Epithelial cell of esophagus (primary cell): Measurements from ENCODE around the gene RNF175.

Experiments used
- DNase-seq: peaks from one replicate; pipeline ENCODE4 v3.0.0; 2010; ENCODE audit warnings: low read depth
- H3K4me3 ChIP-seq: 2 replicates; pipeline ENCODE4 v1.5.1; 2011; ENCODE audit warnings: mild to moderate bottlenecking, low read length, control low read depth
- CTCF ChIP-seq: IDR thresholded peaks from 2 replicates; pipeline ENCODE4 v1.5.1; 2011; ENCODE audit warnings: low read depth, mild to moderate bottlenecking, low read length, control low read depth, inconsistent platforms; ENCODE audit not compliant: insufficient read depth; ENCODE audit errors: missing control alignments

Gene RNF175

DNA sequence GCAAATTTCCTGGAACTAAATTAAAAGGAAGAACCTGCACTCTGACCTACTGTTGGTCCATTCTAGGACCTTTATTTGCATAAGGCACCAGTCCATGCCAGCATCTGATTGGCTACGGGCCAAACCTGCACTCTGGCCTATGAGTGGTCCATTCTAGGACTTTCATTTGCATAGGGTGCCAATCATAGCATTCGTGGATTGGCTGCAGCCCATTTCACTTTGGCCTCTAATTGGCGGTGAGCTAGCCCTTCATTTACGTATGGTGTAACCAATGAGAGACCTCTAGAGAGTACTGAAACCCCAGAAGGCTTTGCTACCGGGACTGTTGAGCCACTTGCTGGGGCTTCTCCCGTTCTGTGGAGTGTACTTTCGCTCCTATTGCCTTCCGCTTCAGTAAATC lies 6.1 kb upstream of the RNF175 start:
- DNase-seq: no peak
- no peak for TF ChIP-seq CTCF
- no peak overlapping the region for H3K4me3 ChIP-seq

- TF ChIP-seq CTCF: no peak
- DNase-seq: no peak
- no peak overlapping the region for H3K4me3 ChIP-seq
These were observed 5.0 kb upstream of the RNF175 start for GRCh38 chr4:153764601-153765368.

- no peak overlapping the region for H3K4me3 ChIP-seq
- DNase-seq: peak; percentile 21
- TF ChIP-seq CTCF: peak; percentile 35
These were observed 3.6 kb upstream of the RNF175 start for GRCh38 chr4:153763404-153763803.

DNA sequence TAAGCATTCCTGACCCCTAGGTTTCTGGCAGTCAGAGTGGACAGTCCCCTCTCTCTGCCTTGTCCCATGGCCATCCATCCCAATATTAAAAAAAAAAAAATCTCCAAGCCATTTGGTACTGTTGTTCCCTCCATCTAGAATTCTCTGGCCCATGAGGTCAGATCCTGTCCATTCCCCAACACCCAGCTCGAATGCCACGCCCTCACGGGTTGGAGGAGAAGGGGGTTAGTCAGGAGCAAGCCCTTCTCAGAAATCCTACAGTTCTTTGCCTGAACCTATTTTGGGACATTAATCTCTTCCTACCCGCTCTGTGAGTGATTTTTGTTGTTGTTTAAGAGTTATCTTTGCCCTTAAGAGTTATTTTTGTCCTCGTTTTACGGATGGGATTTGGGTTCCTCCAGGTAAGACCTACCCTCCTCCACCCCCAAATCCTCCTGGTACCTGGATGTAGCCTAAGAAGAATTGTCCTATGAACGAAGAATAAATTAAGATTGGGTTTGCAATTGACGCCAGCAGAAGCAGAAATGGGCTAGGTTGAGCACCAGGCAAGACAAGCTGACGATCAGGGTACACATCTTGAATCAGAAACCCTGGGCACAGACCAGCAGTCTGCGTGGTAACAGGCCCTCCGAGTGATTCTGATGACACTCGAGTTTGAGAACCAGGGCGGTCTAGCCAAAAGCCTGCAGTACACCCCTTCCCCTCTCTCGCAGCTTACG lies 977 bp downstream of the RNF175 start:
- H3K4me3 ChIP-seq: no peak overlapping the region
- TF ChIP-seq CTCF: no peak
- DNase-seq: no peak

DNA sequence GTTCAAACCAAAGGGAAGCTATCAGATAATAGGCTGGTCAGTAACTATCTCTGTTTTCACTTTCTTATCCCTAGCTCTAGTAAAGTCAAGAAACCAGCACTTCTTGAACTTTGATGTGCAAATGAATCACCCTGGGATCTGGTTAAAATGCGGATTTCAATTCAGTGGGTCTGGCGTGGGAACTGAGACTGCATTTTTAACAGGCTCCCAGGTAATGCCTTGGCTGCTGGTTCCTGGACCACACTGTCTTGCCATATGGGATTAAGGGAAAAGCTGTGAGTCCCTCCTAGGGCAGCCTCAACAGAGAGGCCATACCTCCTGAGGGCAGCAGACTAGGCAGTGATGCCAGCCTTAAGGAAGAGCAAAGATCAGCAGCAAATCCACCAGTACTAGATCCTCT lies 1.7 kb downstream of the RNF175 start:
- DNase-seq: no peak
- TF ChIP-seq CTCF: no peak
- H3K4me3 ChIP-seq: no peak overlapping the region

DNA sequence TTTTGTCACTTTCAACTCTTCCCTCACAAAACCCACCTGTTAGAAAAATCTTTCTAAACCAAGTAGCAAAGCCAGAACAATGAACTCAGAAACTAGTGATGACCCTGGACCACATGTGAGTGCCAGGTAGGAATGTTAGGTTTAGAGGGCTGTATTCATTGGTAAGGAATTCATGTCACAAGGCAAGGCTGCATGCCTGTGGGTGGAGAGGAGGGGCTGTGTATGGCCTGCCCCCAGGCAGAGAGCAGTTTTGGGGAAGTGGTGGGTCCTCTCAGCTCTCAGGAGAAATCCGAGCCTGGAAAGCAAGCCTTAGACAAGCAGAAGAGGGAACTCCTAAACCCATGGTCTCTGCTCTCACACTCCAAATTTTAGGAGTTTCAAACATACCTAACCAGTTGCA lies 2.4 kb downstream of the RNF175 start:
- no peak for DNase-seq
- H3K4me3 ChIP-seq: no peak overlapping the region
- TF ChIP-seq CTCF: no peak
